Measurements from ENCODE around the gene VWA8.
"Not testable (repeated sequence)": the region's sequence is repeated elsewhere in the genome, so short reads cannot be mapped to it uniquely, and the experiment has no call there.

VWA8 gene

DNA sequence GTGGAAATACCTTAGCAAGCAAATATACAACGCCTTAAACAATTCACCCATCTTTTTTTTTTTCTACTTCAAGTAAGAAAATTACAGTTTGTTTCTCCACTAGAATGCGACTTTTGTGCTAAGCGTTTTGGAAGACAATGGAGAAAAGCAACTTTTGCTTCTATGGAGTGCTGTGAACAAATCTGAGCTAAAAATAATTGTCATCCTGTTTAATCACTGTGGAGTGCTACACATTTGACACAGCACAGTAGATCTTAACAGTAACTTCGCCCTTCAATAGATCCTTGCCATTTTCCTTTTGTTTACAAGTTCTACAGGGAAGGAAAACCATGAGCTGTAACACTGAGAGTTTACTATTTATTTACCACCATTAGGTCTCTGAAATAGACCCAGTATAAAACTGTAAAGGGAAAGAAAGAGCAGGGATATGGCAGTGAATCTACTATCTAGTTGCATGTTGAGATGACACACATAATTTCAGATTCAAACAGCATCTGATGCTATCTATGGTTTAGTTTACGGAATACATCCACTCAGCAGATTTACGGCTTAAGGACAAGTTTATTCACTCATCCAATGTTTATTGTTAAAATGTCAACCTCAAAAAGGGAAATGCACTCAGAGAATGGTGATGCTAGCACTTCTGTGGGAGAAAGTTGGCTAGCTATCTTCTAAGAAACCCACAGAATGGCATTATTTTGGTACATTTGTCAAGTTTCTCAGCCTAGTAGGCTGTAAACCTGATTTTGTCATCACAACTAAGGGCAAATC lies 175.3 kb downstream of the VWA8 start:
- no peak for DNase-seq

DNA sequence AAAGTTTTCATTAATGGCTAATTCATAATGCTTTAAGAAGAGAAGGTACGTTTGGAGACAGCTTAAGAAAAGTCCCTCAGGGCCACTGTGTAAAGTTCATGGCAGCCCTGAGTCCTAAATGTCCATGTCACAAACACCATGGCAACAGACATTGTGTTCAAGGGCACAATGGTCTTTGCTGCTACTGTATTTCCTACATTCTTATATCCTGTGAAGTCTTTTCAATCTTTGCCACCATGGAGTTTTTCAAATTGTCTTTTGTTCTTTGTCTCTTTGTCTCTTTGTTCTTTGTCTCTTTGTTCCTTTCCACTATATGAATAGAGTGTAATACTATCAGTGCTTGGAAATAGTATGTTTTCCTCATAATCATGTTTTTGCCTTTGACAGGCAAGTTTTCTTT lies 178.8 kb downstream of the VWA8 start:
- DNase-seq = no peak

DNA sequence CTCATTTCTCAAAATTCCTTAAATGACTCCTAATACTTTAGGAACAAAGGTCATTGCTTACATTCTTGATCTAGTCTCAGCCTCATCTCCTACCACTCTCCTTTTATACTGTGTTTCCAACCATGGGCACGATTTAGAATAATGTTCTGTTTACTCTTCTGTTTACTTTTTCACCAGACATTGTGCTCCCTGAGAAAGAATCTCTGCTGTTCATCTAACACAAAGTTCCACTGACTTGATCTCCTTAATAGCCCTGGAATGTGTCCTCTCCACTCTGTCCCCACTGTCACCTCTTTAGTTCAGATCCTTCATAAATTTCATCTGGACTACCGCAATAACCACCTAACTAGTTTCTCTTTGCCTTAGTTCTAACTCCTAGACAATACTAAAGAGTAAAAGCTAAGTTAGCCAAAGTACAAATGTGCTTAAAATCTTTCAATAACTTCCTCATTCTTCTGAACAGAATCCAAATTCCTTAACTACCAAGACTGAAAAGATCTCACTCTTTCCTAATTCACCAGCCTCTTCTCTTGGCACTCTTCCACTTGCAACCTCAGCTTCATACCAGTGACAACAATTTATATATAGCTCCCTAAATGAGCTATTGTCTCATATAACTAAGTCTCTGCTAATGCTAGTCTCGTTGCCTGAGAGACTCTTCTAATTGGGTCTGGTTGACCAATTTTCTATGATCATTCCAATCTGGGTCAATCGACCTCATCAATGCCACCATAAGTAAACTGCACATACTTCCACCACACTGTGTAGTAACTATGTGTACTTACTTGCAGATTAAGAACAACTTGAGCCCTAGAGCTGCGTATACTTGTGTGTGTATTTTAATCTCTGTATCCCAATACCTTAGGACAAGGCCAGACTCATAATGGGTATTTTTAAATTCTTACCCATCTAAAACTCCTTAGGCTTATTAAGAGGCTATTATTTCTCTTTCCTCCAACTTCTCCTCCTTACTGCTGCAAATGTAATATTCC lies 179.9 kb downstream of the VWA8 start:
- no peak for DNase-seq

DNA sequence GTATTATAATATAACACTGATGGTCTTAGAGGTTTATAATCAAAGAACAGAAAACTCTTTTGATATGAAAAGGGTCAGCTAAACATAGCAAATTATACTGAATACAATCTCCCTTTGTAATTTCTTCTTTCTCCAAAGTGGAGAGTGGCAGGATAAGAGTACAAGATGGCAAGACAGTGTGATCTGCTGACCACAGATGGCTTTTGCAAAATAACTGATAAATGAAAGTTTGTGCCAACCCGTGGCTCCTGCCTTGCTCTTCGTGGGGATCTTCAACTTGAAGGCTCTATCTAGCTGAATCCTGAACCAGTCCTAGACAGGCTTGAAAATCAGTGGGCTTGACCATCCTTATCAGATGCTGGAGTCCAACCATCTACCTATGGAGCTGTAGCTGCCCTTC lies 185.7 kb downstream of the VWA8 start:
- no peak for DNase-seq

DNA sequence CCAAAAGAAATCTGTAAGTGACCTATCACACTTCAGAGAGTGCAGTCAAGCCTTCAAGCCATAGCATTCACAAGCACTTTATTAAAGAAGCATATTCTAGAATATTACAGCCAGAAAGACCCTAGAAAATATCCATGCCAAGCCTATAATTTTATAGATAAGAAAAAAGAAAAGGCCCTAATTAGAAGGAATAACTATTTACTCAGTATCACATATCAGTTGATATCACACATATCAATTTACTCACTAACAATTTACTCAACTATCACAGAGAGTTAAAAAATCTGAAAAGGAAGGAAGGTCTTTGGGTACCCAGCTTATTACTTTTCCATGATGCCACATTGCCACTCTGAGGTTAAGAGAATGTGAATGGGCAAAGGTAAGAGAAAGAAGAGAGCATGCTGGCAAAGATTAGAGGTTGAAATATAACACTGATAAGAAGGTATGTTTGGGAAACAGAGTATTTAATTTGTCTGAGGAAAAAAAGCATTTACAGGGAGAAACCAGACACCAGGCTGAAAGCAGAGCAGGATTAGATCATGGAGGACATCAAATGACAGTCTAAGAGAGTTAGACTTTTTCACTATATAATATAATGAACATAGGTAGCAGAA lies 186.2 kb downstream of the VWA8 start:
- no peak for DNase-seq

DNA sequence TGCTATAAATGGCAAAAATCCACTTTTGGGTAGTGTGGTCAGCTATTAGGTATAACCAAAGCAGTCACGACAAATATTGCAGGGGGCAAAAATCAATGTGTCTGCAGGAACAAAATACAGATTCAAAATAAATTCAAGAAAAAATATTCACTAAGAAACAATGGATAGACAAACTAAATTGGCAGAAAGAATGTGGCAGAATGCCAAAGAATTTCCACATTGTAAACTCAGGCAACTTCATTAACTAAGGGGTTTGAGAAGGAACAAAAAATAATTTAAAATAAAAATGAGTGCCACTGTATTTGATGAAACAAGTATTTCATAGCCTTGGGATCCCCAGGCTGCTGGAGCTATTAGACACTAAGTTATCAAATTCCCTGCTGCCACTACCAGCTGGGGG lies 193.1 kb downstream of the VWA8 start:
- no peak for DNase-seq

DNA sequence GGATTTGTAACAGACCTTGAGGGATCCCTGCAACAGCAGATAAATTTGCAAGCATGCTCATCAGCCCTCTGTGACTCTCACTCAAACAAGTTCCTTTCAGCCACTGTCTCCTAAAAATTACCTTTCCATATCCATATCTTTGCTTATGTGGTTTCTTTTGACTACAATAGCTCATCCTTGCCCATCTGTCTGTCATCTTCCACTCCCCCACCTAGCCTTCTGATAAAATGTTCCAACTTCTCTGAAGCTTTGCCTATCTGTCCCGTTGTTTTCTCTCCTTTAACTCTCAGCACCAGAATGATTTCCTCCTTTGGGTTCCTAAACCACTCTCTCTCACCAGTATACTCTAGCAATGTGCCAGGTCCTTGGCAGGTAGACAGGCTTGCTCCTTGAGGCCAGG lies 194.5 kb downstream of the VWA8 start:
- no peak for DNase-seq

DNA sequence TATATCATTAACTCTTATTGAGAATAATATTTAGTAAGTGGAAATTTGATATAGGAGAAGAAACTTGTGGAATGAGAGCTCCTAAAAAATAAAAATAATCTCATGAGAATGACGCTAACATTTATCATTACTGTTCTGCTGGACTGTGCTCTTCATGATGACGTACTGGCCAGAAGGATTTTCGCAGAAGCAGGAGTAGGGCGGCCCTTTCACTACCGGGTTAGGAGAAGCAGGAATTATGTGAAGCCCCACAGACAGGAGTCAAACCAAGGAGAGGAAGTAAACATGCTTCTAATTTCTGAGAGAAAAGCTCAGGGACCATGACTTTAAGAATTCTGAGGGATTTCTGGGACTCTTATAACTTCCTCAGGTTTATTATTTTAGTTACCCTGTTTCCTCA lies 195.1 kb downstream of the VWA8 start:
- no peak for DNase-seq

DNA sequence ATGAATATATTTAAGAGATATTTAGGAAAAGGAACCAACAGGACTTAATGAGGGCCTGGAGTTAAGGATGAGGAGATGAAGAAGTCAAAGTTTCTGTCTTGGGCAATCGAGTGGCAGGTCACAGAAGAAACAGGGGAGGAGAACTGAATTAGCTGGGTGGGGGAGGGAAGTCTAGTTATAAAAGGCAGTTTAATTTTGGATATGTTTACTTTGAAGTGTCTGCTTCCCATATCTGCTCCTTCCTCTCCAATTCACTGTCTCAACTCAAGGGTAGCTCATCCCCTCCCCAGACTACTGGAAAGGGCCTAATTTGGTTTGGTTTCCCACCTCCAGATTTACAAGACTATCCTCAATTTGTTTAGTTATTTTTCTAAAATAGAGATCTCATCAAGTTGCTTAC lies 195.9 kb downstream of the VWA8 start:
- DNase-seq = no peak

DNA sequence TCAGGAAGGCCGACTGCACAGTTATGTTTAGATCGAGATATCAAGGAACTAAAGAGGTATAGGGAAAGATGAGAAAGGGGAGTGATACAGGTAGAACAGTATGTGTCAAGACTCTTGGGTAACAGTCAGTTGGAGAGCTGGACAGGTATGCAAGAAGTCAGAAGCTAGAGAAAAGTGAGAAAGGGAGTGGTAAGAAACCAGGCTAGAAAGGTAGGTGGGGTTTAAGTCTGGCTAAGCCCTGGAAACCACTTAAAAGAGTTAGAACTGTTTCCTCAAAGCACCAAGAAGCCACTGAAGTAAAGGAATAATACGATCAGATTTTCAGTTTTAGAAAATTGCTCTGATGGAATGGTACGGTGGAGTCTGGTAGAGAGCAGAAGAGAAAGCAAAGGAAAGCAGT lies 196.4 kb downstream of the VWA8 start:
- DNase-seq = no peak

DNA sequence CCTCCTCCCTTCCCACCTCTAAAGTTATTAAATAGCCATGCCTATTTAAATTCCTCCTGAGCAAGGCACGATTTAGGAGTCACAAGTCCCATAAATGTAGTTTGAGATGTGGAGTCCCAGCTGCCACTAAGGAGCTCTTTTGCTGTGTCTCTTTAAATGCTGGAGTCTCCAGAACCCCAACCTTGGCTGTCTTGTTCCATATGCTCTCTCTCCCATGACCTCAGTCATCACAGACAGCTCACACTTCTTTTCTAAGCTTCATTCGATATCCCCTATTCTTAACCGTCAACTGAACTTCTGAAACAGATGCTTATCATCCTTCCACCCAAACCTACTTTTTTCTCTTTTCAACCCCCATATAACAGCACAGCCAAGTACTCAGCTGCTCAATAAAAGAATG lies 197.1 kb downstream of the VWA8 start:
- no peak for DNase-seq

DNA sequence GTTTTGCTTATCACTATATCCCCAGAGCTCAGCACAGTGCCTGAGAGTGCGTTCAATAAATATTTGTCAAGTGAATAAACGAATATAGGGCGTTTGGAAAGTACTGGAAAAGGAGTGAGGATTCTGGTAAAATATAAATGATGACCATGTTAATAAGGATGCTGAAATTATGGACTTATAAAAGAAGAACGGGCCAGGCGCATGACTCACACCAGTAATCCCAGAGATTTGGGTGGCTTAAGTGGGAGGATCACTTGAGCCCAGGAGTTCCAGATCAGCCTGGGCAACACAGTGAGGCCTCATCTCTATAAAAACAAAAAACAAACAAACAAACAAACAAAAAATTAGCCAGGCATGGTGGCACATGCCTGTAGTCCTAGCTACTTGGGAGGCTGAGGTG lies 198.1 kb downstream of the VWA8 start:
- DNase-seq = no peak

DNA sequence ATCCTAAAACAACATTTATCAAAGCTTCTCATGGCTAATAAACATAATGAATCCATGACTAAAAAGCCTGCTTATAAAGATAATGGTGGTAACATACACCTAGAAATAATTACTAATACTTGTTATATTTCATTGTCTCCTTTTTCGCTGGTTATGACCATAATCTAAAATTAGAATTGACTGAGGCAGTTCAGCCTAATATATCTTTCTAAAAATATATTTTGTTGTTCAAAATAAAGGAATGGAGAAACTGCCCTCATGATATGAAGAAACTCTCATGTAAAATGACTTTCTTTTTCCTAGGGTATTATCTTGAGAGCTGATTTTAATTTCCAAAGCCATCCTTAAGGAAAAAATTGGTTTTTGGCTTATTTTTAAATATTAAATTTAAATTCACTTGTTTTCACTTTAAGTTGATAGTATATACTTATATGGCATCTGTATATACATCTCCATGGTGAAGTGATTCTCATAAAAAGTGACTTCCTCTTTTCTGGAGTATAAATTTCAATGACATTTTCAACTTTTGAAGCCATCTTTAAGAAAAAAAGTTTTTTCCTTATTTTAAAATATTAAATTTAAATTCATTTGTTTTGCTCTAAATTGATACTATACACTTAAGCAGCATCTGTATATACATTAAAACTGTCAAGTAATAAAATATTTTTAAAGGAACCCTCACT lies 204.6 kb downstream of the VWA8 start:
- no peak for DNase-seq

DNA sequence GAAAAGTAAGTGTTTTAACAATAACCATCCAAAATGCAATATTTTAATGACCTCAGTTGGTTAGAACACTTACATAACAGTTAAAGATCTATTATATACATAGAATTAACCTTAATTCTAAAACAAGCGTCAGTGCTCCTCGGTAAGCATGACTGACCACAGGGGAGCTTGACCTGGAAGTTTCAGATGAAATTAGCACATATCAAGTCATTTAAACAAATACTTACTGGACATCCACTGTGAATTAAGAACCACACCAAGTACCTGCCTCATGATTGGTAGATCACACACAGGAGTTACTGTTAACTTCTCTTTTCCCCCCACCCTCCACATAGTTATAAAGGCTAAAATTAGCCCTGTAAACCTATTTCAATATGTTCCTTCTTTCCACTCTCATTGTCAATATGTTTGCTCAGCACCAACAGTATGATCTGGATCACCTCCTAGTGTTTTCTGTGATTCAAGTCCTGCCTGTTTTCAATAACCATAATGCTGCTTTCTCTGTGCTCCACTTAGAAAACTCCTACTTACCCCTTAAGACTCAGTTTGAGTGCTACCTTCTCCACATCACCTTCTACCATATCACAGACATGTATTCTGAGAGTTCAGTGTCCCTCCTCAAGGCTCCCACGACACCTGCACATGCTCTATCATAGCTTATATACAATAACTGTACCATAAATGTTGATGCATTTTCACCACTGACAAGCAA lies 209.0 kb downstream of the VWA8 start:
- DNase-seq = no peak

DNA sequence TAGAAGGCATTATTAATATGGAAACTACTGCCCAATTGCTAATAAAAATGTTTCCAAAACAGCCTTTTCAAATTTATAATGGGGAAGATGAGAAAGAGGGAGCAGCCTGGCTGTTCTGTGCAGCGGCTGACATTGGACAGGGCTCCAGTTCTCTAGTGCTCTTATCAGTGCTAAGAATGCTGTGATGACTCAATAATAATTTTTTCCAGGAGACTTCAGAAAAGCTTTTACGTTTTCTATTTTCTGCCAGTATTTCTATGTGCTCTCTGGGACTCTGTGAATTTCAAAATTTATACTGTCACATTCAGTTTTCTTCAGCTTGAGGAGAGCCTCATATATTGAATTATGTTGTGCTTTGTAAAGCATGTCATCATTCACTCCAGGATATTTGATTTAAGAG lies 209.6 kb downstream of the VWA8 start:
- no peak for DNase-seq

DNA sequence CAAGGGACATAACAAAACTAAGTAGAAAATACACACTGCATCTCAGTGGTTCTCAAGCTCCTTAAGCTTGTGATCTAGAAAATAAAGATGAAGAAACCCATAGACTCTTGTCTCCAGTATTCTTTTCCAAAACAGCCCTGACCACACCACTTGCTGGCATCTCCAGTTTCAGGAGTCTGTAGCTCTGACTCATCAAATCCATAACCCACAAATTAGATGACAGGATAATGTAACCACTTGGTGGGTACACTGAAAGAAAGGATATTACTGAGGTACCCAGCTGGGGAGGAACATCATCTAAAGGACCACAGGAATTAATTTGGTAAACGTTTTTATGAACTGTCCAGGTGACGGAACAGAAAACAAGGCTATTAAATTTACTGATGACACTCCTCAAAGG lies 214.7 kb downstream of the VWA8 start:
- DNase-seq = no peak

DNA sequence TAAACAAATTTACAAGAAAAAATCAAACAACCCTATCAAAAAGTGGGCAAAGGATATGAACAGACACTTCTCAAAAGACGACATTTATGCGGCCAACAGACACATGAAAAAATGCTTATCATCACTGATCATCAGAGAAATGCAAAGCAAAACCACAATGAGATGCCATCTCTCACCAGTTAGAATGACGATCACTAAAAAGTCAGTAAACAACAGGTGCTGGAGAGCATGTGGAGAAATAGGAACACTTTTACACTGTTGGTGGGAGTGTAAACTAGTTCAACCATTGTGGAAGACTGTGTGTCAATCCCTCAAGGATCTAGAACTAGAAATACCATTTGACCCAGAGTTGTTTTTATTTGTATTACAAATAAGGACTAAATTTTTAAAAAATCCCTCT lies 215.4 kb downstream of the VWA8 start:
- not testable (repeated sequence) for DNase-seq

DNA sequence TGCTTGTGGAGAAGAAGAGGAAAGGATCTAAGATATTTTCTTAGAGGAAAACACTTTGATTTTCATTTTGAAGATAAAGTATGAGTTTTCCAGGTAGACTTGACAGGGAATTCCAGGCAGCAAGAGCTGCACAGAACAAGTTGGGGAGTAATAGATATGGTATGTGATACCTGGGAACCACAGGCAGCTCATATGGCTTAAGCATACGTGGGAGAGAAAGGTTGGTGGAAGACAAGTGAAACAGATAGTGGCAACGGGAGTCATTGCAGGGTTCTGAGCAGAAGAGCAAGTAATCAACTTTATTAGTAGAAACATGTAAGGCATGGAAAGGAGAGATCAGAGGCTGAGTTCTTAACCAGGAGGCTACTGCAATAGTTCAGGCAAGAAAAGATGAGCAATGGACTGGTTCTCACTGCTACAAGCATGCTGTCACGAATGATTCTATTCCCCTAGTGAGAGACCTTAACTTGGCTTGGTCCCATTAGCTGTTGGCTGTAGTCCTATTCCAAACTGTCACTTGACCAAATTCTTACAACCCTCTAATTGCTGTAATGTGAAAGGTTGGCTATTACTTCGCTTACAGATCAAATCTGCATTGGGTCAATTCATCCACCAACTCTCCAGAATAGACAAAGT lies 217.9 kb downstream of the VWA8 start:
- DNase-seq = no peak

DNA sequence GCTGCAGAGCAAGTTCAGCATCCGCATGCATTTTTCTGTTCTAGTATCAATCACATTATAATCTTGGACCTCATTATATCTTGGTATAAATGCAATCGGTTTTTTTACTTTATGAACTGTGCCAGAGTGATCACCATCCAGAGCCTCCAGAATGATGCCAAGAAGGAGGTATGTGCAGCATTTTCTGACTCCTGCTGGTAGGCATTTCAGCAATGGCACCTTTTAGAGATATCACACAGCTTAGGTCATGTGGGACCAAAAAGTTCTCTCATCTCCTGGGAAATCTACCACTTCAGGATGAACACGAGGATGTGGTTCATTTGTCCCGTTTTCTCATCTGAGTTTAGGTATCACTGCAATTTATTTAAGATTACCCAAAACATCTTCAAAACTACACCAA lies 220.4 kb downstream of the VWA8 start:
- DNase-seq = no peak

DNA sequence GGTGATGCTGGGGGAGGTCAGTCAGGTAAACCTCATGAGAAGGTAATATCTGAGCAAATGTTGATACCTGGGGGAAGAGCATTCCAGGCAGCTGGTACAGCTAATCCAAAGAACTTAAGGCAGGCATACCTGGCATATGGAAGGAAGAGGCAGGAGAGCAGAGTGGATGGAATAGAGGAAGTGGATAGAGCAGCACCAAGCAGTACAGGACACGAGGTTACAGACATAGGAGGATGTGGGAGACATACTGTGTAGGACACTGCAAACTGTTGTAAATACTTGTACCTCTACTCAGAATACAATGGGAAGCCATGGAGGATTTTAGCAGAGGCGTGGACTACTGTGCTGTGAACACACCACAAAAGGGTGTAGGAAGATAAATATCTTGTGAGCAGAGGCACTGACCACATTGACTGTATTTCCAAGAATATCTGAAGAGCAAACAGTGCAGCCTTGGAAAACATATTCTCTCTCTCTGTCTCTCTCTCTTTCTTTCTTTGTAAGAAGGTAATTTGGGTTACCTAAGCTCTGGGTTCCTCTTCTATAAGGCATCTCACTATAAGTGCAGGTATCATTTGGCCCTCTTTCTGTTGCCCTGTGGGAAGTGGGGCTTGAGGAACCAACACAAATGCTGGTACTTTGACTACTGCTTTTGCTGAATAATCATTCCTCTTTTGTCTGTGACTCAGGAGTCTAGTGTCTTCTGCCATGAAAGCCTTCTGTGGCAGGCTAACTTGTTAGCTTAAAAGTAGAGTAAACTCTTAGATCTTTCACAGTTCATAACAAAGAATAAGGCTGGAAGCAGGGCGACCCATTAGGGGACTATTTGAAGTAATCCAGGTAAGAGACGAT lies 238.0 kb downstream of the VWA8 start:
- DNase-seq = no peak
